ENCODE results near the gene GADD45B. TPM values are rescaled to one million over a fixed set of nuclear protein-coding genes. Genes with fewer than 3 reads are reported as not detected.
A peak's percentile ranks its signal among the peaks of the same experiment; 100 is the strongest.

GADD45B gene
- total RNA-seq, 1 experiment from 2014 or later: 37.9 TPM

- DNase-seq (ENCODE audit: low read depth, low spot score) (no peak), ATAC-seq (no peak)
- H2AFZ ChIP-seq (ENCODE audit: low read depth, low read length, poor library complexity, severe bottlenecking): no peak overlapping the region
- ChIA-PET POLR2A (interaction anchor here (0.8 to 1.6 kb wide), 5 partner anchors 29 to 172 kb away, joined by 3 to 13 read pairs (median 3); partner anchors contain the start of genes GADD45B and LMNB2), CTCF (interaction anchor here (1.0 to 1.4 kb wide), 2 partner anchors 183 to 209 kb away, joined by 6 to 7 read pairs; no protein-coding TSS in a partner anchor), RAD21 (ENCODE audit: low non-redundant PET in 1 of 2, low total read pairs in 2 of 2, uncharacterized antibody in 2 of 2, unreplicated experiment in 2 of 2) (no interaction called here)
- H3K36me3 ChIP-seq (ENCODE audit: control insufficient read depth in 1 of 2, insufficient read depth in 2 of 2, low read length in 2 of 2): peaks cover 16 to 51% of the 10 kb centered on the region in 2 experiments; a peak in 3 of 4 replicates
- H3K4me2 ChIP-seq (ENCODE audit: low read length): peak overlapping the region; percentile 99
- peaks cover 6 to 25% of the 10 kb centered on the region in 2 experiments; a peak in 3 of 4 replicates for H3K4me1 ChIP-seq (ENCODE audit: control insufficient read depth in 1 of 2, insufficient read depth in 2 of 2, low read length in 2 of 2)
- H3K27me3 ChIP-seq (ENCODE audit: insufficient read depth, low read length): no peaks in the 10 kb centered on the region
- BruUV-seq (replicated peaks): TSS peak; percentile 15
- H4K20me1 ChIP-seq (ENCODE audit: insufficient read depth): peaks cover 5% of the 10 kb centered on the region; the same call in 1 of the 2 replicates
- peaks cover 38% of the 10 kb centered on the region for H3K79me2 ChIP-seq (ENCODE audit: insufficient read depth, low read length)
- H3K9me2 ChIP-seq (ENCODE audit: insufficient read depth): no peaks in the 10 kb centered on the region
- intact Hi-C loops (cut with micrococcal nuclease): no loop called here
- H3K9me3 ChIP-seq (ENCODE audit: control insufficient read depth in 1 of 2, insufficient read depth in 1 of 2, low read depth in 1 of 2, low read length in 2 of 2): no peaks in the 10 kb centered on the region
- H3K27ac ChIP-seq (ENCODE audit: low read depth, low read length): peak overlapping the region; percentile 88
- H3K4me3 ChIP-seq (replicated peaks in 1 of 2; ENCODE audit: low read depth in 1 of 2, low read length in 2 of 2): no peak overlapping the region; a peak in 1 of 4 replicates
- TF ChIP-seq POLR2AphosphoS5 (IDR thresholded peaks at IDR 0.05; ENCODE audit: low read depth, low read length) (peak; percentile 10; the same call in 1 of the 2 replicates), SP1 (IDR thresholded peaks at IDR 0.05; ENCODE audit: low read depth) (no peak), REST (IDR thresholded peaks at IDR 0.05; ENCODE audit: low read depth) (no peak)
- H3K9ac ChIP-seq (ENCODE audit: low read length): peak overlapping the region; percentile 100; the same call in 1 of the 2 replicates
Observed at GRCh38 chr19:2428321-2428690, 47.6 kb upstream of the GADD45B start.

Measured in HCT116 (cell line).